ENCODE results near the gene LPP. TPM values are rescaled to one million over a fixed set of nuclear protein-coding genes. Genes with fewer than 3 reads are reported as not detected.
A peak's percentile ranks its signal among the peaks of the same experiment; 100 is the strongest.

LPP gene
- total RNA-seq, 1 donor from 2014 or later, result 97.4 TPM

- no peaks in the 10 kb centered on the region for H3K36me3 ChIP-seq
- H3K4me1 ChIP-seq, result peaks cover 97% of the 10 kb centered on the region
- no peak for DNase-seq
- intact Hi-C loops (cut with micrococcal nuclease), result no loop called here
- peak overlapping the region; percentile 83 for H3K27ac ChIP-seq (replicated peaks)
- H3K27me3 ChIP-seq (ENCODE audit: low read depth), result no peaks in the 10 kb centered on the region
- peak overlapping the region; percentile 37 for H3K4me3 ChIP-seq
- TF ChIP-seq CTCF (IDR thresholded peaks at IDR 0.05; ENCODE audit: borderline replicate concordance), result no peak
- no peaks in the 10 kb centered on the region for H3K9me3 ChIP-seq (replicated peaks)
Observed at GRCh38 chr3:188266562-188267274, 112.8 kb downstream of the LPP start.

GRCh38 chr3:188267790-188268335 is 113.9 kb downstream of the LPP start:
- TF ChIP-seq CTCF (IDR thresholded peaks at IDR 0.05; ENCODE audit: borderline replicate concordance), result no peak
- peak overlapping the region; percentile 83 for H3K27ac ChIP-seq (replicated peaks)
- no peaks in the 10 kb centered on the region for H3K27me3 ChIP-seq (ENCODE audit: low read depth)
- H3K9me3 ChIP-seq (replicated peaks), result no peaks in the 10 kb centered on the region
- no peak overlapping the region for H3K4me3 ChIP-seq
- no peak for DNase-seq
- intact Hi-C loops (cut with micrococcal nuclease), result no loop called here
- no peaks in the 10 kb centered on the region for H3K36me3 ChIP-seq
- peaks cover 96% of the 10 kb centered on the region for H3K4me1 ChIP-seq

- no peak for TF ChIP-seq CTCF (IDR thresholded peaks at IDR 0.05; ENCODE audit: borderline replicate concordance)
- H3K9me3 ChIP-seq (replicated peaks), result no peaks in the 10 kb centered on the region
- H3K27me3 ChIP-seq (ENCODE audit: low read depth), result no peaks in the 10 kb centered on the region
- no peak overlapping the region for H3K4me3 ChIP-seq
- no peaks in the 10 kb centered on the region for H3K36me3 ChIP-seq
- no peak for DNase-seq
- intact Hi-C loops (cut with micrococcal nuclease), result no loop called here
- H3K27ac ChIP-seq (replicated peaks), result peak overlapping the region; percentile 83
- peaks cover 94% of the 10 kb centered on the region for H3K4me1 ChIP-seq
Observed at GRCh38 chr3:188268336-188268735, 114.4 kb downstream of the LPP start.

GRCh38 chr3:188269040-188269439 is 115.1 kb downstream of the LPP start:
- Histone ChIP-seq H3K36me3 (no peaks in the 10 kb centered on the region), H3K27ac (replicated peaks) (peak overlapping the region; percentile 83), H3K27me3 (ENCODE audit: low read depth) (no peaks in the 10 kb centered on the region), H3K4me1 (peaks cover 91% of the 10 kb centered on the region), H3K4me3 (no peak overlapping the region), H3K9me3 (replicated peaks) (no peaks in the 10 kb centered on the region)
- DNase-seq, result no peak
- no peak for TF ChIP-seq CTCF (IDR thresholded peaks at IDR 0.05; ENCODE audit: borderline replicate concordance)
- intact Hi-C loops (cut with micrococcal nuclease), result no loop called here

GRCh38 chr3:188270423-188270972 is 116.5 kb downstream of the LPP start:
- Histone ChIP-seq H3K4me3 (no peak overlapping the region), H3K27me3 (ENCODE audit: low read depth) (no peaks in the 10 kb centered on the region), H3K27ac (replicated peaks) (peak overlapping the region; percentile 83), H3K9me3 (replicated peaks) (no peaks in the 10 kb centered on the region), H3K4me1 (peaks cover 91% of the 10 kb centered on the region), H3K36me3 (no peaks in the 10 kb centered on the region)
- TF ChIP-seq CTCF (IDR thresholded peaks at IDR 0.05; ENCODE audit: borderline replicate concordance), result no peak
- DNase-seq, result no peak
- intact Hi-C loops (cut with micrococcal nuclease), result no loop called here
